HG02973 (cell line): ENCODE data around the gene THNSL1.

Source experiments
- ATAC-seq: cut with Tn5 transposase; IDR thresholded peaks from one replicate; pipeline ENCODE4 v1.9.1; 2021; ENCODE audit warnings: moderate library complexity; ENCODE audit not compliant: unreplicated experiment

THNSL1 gene

DNA sequence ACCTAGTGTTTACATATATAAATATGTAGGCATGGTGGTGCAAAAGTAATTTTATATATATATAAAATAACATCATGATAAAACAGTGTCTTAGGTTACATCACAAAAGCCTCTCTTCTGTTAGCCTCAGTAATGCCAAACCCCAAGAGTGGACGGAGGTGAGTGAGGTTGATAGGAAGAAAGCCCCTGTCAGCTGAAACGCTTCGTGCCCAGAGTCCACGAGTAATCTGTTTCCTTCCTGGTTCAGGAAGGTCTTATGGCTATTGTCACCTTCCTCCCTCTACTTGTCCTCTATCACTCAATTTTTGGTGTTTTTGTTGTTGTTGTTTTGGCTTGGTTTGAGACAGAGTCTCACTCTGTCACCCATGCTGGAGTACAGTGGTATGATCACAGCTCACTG lies 41.5 kb downstream of the THNSL1 start:
- ATAC-seq: no peak

GRCh38 chr10:25059990-25060389 lies 43.6 kb downstream of the THNSL1 start:
- no peak for ATAC-seq

- ATAC-seq: no peak
Measured at GRCh38 chr10:25061125-25061524, 44.7 kb downstream of the THNSL1 start.

GRCh38 chr10:25061711-25062449 lies 45.5 kb downstream of the THNSL1 start:
- ATAC-seq: no peak

- ATAC-seq: no peak
Measured at GRCh38 chr10:25063157-25063556, 46.7 kb downstream of the THNSL1 start.

DNA sequence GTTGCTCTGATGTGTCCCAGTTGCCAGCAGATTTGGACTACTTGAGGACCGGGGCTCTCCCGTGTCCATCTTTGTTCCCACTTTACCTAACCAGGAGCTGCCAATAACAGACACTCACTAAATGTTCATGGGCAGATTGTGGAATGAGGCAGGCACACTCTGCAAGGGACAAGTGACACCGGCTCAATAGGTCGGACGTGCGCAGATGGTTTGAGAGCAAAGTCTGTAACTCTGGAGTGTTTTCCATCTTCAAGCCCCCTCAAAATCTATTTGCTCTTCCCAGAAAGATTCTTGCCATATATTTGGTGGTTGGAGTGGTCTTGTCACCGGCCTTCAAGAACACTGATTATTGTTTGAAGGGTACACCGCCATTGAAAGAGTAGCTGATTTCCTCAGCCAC lies 47.2 kb downstream of the THNSL1 start:
- no peak for ATAC-seq

DNA sequence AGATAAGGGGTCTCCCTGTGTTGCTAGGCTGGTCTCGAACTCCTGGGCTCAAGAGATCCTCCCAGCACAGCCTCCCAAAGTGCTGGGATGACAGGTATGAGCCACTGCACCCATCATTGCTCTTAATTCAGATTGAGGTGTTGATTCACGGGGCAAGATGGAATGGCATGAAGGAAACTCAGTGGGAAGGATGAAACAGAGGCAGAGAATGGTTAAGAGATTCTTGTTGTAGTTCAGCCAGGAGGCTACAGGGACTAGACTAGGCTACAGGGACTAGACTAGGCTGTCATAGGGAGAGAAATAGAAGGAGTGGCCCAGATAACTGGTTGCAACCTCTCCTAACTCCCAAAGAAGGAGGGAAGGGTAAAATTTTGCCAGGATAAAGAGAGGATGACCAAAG lies 48.0 kb downstream of the THNSL1 start:
- no peak for ATAC-seq

GRCh38 chr10:25065761-25066476 lies 49.5 kb downstream of the THNSL1 start:
- no peak for ATAC-seq

- ATAC-seq: no peak
Measured at GRCh38 chr10:25068152-25069058, 52.0 kb downstream of the THNSL1 start.

GRCh38 chr10:25071227-25071626 lies 54.8 kb downstream of the THNSL1 start:
- ATAC-seq: no peak

- ATAC-seq: no peak
Measured at GRCh38 chr10:25072786-25073185, 56.4 kb downstream of the THNSL1 start.

GRCh38 chr10:25075825-25076224 lies 59.4 kb downstream of the THNSL1 start:
- no peak for ATAC-seq
